ENCODE measurements around the gene NLE1. TPM values are rescaled to one million over a fixed set of nuclear protein-coding genes. Genes with fewer than 3 reads are reported as not detected.
"Not testable (repeated sequence)": the region's sequence is repeated elsewhere in the genome, so short reads cannot be mapped to it uniquely, and the experiment has no call there.

The NLE1 gene
- total RNA-seq = 4.5 TPM
- long read RNA-seq, transcript NLE1-202 (13 exons, 2,588 nt) = major isoform, 6 of 10 reads
- long read RNA-seq, partial matches to known transcripts = 2 of 10 reads
- long read RNA-seq, other reads (novel, unspliced or antisense) = 2 of 10 reads

DNA sequence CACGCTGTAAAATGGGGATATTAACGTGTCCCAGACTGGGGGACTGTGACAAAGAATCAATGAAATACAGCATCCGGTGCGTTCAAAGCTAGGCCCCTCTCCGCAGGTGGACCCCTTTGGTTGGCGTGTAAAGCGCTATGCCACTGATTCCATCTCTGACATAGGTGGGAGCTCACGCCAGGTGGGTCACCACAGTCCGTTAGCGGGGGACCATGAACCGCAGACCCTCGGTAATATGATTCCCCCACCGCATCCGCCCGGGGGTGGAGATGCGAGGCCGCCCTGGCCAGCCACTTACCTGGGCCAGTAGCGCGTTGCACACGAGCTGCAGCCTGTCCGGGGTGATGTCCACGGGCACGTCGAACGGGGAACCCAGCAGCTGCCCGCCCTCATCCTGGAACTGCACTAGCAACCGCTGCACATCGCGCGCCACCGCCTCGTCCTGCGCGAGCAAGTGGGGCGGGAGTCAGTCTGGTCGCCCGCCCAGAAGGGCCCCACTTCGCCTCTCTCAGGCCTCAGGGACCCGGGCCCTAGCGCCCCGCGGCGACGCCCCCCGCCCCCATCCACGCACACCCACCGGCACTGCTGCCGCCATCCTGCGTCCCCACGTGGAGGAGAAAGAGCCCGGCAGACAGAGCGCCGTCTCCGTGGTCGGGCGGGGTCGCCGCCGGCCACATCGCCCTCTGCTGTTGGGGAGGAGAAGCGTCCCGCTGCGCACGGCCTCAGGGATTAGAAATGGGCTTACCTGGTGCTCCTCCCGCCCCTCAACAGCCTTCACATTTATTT is at the start of gene NLE1:
Gene NLE1, minus strand, starts transcription at position 623 of the 786 bp plus-strand sequence. Its CDS starts 28 bp downstream, at position 595.
- intact Hi-C loops (cut with micrococcal nuclease) = no loop called here
- peak; percentile 89 for ATAC-seq
- DNase-seq = peak; percentile 89

DNA sequence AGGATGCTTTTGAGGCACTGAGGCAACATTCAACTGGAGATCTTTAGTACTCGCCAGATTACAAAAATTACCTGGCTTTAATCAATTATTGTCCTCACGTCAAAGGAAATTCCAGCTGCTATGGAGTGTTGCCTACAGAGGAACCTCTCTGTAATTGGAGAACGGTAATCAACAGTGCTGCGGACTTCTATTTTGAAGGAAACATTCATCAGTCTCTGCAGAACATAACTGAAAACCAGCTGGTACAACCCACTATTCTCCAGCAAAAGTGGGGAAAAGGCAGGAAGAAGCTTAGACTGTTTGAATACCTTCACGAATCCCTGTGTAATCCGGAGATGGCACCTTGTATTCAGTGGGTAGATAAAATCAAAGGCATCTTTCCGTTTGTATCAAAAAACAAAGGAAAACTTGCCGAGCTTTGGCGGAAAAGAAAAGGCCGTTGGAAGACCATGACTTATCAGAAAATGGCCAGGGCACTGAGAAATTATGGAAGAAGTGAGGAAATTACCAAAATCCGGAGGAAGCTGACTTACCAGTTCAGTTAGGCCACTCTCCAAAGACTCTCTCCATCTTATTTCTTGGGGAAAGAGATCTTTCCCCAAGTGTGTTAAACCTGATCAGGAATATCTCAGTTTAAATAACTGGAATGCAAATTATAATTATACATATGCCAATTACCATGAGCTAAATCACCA is 49.0 kb upstream of the NLE1 start:
- DNase-seq (no peak), ATAC-seq (no peak)
- intact Hi-C loops (cut with micrococcal nuclease) = no loop called here

DNA sequence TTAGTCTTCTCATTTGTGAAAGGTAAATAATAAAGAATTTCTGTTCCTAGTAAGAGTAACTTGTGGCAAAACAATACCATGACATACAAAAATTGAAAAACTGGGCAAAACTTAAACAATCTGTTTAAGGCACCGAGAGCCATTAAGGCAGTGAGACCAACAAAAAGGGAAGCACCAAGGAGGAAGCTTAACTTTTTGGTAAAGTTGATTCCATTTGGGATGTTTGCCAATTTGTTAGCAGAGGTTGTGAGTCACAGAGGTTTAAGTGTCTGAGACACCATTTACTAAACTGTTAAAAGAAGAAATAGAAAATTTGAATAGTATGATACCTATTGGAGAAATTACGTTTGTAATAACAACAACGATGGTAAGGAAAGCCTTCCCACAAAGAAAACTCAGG is 47.2 kb upstream of the NLE1 start:
- ATAC-seq = no peak
- intact Hi-C loops (cut with micrococcal nuclease) = no loop called here
- no peak for DNase-seq

DNA sequence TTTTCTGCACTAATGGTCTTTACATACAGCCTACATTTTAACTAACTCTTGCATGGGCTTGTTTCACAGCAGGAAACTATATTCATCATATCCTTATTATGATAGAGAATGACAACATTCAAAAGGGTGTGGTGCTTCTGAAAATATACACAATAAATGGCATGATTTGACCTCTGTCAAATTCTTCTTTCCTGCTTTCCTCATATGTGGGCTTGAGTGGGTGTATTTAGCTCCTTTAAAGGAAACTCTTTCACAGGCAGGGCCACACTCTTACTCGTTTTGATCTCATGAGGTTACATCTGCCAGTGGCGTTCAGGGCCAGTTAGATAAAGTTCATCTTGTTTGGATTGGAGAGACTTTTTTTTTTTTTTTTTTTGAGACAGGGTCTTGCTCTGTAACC is 46.0 kb upstream of the NLE1 start:
- DNase-seq (no peak), ATAC-seq (no peak)
- intact Hi-C loops (cut with micrococcal nuclease) = no loop called here

DNA sequence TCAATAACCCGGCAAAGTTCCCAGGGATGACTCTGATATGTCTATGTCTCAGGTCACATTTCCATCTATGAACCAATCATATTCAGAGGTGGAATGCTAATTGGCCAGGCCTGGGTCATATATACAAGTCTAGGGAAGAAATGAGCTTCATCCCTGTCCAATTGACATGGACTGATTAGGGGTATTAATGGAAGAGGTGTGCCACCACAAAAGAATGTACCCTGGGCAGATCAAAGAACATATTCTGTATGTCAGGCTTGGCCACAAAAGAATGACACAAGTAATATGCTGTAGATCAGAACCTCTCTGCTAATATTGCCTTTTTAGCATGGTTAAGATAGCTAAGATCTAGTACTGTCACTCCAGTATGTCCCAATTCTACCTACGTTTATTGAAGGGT is 45.4 kb upstream of the NLE1 start:
- DNase-seq (no peak), ATAC-seq (no peak)
- intact Hi-C loops (cut with micrococcal nuclease) = no loop called here

DNA sequence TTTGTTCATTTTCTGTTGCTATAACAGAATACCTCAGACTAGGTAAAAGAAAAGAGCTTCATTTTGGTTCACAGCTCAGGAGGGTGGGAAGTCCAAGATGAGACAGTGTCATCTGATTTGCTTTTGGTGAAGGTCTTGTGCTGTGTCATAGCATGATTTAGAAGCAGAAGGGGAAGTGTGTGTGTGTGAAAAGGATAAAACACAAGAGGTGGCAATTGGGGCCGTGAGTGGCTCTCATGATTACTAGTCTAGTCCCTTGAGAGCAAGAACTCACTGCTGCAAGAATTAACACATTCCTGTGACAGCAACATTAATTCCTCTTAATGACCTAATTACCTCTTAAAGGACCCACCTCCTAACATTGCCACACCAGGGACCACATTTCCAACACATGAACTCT is 43.7 kb upstream of the NLE1 start:
- intact Hi-C loops (cut with micrococcal nuclease) = no loop called here
- ATAC-seq (no peak), DNase-seq (no peak)

DNA sequence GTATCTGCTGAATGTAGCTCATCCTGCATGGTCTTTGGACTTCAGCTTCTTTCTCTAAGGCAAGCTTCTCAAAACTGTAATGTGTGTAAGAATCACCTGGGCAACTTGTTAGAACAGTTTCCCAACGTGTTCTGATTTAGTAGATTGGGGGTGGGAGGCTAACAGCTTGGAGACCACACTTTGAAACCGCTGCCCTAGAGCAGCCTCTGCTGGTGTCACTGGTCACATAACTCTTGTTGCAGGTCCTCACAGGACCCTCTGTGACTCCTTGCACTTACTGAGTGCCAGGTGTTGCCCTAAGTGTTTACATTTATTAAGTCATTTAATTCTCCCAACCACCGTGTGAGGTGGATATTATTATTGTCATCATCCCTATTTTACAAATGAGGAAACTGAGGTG is 42.2 kb upstream of the NLE1 start:
- DNase-seq = no peak
- no peak for ATAC-seq
- intact Hi-C loops (cut with micrococcal nuclease) = no loop called here

DNA sequence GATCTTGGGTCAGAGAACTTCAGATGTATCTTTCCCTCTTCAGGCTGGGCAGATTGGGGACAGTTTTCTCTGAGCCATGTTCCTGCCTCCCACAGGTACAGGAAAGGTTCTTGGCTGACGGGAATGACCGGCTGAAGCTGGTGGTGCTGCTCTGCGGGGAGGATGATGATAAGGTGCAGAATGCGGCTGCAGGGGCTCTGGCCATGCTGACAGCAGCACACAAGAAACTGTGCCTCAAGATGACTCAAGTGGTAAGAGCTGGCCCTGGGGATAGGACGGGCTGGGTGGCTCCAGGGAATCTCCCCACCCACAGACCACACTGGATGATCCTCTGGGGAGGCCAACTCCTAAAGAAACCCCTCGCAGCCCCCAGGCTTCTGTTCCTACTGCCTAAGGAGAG is 41.2 kb upstream of the NLE1 start:
- no peak for ATAC-seq
- intact Hi-C loops (cut with micrococcal nuclease) = no loop called here
- no peak for DNase-seq

DNA sequence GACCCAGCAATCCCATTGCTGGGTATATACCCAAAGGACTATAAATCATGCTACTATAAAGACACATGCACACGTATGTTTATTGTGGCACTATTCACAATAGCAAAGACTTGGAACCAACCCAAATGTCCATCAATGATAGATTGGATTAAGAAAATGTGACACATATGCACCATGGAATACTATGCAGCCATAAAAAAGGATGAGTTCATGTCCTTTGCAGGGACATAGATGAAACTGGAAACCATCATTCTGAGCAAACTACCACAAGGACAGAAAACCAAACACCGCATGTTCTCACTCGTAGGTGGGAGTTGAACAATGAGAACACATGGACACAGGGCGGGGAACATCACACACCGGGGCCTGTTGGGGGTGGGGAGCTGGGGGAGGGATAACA is 37.3 kb upstream of the NLE1 start:
- ATAC-seq; DNase-seq; intact Hi-C loops (cut with micrococcal nuclease): not testable (repeated sequence)

DNA sequence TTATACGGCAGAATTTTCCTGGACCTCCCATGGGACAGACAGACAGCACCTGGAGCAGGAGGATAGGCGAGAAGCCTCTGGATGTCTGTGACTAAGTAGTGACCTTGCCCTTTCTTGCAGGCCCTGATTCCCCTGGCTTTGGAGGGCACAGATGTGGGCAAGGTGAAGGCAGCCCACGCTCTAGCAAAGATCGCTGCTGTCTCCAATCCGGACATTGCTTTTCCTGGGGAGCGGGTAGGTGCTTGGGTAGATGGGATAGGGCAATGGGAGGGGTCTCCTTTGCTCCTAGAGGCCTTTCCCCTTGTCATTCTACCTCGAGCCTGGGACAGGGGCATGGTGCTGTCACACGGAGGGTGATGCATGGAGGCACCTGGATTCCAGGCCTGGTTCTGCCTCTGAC is 34.8 kb upstream of the NLE1 start:
- intact Hi-C loops (cut with micrococcal nuclease) = no loop called here
- ATAC-seq (no peak), DNase-seq (no peak)

DNA sequence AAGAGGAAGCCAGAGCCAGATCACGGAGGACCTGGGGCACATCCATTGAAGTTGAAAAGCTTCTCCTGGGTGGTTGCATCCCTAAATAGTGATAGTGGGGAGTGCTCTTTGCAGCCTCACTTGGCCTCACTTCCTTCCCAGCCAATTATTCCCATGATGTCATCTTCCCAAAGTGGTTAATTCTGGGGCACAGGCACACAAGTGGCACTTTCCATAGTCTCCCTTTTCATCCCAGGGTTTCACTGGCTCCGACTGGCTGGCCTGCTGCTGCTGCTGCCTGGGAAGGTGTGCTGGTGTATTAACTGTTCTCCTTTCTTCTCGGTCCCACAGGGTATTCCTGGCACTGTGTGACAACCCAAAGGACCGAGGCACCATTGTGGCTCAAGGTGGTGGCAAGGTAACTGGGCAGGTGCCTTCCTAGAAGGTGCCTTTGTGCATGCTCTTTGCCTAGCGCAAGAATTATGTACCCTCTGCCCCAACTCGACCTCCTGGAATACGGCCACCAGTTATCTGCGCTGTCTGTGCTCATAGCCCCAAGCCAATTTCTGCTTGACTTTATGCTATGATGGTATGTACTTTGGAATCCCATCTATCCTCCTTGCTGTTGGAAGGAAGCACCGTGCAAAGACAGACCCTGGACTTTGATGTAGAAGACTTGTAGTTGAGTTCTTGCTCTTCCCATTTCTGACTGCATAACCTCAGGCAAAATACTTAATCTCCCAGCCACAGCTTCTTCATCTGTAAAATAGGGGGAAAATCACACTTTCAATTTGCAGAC is 33.7 kb upstream of the NLE1 start:
- DNase-seq (no peak), ATAC-seq (peak; percentile 59)
- intact Hi-C loops (cut with micrococcal nuclease) = no loop called here

DNA sequence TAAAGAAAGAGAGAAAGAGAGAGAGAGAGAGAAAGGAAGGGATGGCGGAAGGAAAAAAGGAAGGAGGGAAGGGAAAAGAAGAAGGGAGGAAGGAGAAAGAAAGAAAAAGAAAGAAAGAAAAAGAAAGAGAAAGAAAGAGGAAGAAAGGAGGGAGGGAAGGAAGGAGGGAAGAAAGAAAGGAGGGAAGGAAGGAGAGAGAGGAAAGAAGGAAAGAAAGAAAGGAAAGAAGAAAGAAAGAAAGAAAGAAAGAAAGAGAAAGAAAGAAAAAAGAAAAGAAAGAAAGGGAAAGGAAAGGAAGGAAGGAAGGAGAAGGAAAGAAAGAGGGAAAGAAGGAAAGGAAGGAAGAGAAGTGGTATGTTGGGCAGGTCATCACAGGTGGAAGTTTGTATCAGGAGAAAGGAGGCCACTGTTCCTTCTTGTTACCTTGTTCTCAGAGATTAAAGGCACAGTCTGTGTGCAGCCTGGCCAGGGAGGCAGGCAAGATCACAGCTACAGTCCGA is 32.8 kb upstream of the NLE1 start:
- intact Hi-C loops (cut with micrococcal nuclease) = no loop called here
- DNase-seq (no peak), ATAC-seq (no peak)

DNA sequence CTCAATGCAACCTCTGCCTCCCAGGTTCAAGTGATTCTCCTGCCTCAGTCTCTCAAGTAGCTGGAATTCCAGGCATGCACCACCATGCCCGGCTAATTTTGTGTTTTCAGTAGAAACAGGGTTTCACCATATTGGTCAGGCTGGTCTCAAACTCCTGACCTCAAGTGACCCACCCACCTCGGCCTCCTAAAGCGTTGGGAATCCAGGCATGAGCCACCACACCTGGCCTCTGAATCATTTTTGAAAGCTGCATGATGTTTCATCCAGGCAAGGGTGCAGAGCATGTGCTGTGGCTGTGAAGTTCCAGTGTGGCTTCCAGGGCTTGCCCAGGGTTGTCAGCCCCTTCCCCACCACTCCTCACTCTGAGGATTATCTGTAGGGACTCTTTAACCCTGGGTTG is 30.2 kb upstream of the NLE1 start:
- ATAC-seq; intact Hi-C loops (cut with micrococcal nuclease); DNase-seq: not testable (repeated sequence)

DNA sequence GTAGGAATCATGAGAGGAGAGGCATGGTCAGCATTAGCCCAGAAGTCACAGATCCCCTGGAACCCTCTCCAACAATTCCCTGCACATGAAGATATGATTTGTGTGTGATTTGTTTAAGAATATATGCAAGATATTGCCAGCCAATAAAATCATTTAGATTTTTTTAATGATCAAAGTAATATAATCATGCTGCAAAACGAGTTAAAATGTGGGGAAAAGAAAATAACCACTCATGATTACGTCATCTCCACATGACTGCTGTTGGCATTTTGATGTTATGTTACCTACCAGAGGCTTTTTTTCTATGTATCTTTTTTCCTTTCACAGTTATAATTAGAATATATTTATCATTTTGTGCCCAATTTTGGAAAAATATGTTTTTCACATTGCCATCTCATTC is 29.7 kb upstream of the NLE1 start:
- ATAC-seq = no peak
- intact Hi-C loops (cut with micrococcal nuclease) = no loop called here

DNA sequence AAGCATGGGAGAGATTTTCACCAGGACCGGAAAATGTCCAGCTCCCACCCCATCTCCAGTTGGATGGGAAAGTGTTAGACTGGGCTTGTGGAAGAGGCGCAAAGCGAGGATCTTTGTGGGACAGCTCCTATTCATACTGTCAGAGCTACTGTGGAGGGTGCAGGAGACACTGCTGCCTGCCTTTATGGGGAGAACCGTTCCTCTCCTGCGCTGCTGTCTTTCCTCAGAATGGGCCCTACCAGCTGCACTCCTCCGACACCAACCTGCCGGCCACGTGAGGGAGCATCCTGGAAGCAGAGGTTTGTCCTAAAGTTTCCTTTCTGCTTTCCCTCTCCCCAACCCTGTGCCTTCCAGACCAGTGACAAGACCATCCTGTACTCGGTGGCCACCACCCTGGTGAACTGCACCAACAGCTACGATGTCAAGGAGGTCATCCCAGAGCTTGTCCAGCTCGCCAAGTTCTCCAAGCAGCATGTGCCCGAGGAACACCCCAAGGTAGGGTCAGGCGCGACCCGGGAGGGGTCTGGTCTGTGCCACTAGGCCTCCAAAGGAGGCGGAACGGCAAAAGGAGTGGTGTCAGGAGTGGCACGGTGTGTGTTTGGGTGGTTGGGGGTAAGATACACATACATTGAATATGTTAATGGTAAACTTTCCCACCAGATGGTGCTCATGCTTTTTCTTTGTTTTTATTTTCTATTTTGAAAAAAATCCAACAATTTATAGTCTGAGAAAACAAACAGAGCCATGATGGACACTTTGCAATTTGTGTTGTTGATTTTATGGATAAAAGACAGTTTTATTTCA is 29.1 kb upstream of the NLE1 start:
- intact Hi-C loops (cut with micrococcal nuclease) = no loop called here
- DNase-seq (no peak), ATAC-seq (peak; percentile 27)

More for the DNA sequence above, 29.7 kb upstream of the NLE1 start:
- no peak for DNase-seq

DNA sequence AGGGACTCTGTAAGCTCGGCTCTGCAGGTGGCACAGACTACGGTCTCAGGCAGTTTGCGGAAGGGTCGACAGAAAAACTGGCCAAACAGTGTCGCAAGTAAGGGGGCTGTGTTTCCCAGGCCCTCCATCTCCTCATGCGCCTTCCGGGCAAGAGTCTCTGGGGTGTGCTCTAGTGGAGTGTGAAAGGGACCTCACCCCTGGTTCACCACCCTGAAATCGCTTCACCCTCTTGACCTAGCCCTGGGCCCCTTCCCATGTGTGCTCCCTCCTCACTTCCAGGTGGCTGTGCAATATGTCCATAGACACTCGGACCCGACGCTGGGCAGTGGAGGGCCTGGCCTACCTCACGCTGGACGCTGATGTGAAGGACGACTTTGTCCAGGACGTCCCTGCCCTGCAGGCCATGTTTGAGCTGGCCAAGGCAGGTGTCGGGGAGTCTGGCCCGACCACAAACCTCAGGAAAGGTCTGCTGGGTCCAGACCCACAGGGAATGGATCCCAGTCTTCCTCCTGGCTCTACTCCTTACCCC is 27.8 kb upstream of the NLE1 start:
- ATAC-seq = no peak
- intact Hi-C loops (cut with micrococcal nuclease) = no loop called here

DNA sequence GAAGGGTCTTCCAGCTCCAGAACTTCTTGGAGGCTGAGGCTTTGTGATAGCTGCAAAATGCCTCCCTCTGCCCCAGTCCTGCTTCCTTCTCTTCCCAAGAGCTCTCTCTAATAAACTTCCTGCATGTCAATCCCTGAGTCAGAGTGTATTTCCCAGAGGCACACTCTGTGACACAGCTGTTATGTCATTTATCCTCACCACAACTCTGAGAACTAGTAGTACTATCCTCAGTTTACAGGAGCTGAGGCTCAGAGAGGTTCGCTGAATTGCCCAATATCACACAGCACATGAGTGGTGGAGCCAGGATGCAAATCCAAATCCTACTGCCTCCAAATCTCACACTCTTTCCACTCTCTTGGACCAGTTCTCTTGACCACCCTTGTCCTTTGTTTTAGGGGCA is 25.6 kb upstream of the NLE1 start:
- DNase-seq (no peak), ATAC-seq (no peak)
- intact Hi-C loops (cut with micrococcal nuclease) = no loop called here

More for the DNA sequence above, 27.8 kb upstream of the NLE1 start:
- no peak for DNase-seq

DNA sequence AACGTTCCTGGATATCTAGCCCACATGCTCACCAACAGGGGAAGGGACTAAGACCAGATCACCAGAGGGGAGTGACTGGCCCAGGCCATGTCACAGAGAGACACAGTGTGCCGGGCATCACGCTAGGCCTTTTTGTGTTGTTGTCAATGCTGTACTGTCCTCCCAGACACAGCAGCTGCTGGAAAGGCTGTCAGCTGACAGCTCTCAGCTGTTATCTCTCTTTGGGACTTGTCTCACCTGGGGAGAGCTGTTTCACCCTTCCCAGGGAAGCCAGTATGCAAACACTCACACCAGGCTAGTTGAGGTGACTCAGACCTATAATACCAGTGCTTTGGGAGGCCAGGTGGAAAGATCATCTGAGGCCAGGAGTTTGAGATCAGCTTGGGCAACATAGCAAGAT is 24.9 kb upstream of the NLE1 start:
- DNase-seq (no peak), ATAC-seq (peak; percentile 10)
- intact Hi-C loops (cut with micrococcal nuclease) = no loop called here

DNA sequence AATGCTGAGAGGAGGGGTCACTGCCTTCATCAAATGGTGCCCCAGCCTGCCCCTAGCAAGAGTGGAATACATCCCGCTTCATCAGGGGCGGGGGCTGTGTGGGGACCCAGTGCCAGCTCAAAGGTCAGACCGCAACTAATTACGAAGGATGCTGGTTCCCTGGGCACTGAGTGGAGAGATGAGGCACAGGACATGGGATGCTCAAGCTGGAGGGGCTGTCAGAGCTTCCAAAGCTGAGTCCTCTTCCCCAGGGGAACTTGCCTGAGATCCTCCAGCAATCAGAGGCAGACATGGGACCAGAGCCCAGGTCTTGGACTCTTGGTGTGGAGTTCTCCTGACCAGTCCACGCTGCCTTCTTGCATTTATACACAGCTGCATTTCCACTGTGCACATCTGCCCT is 24.4 kb upstream of the NLE1 start:
- ATAC-seq = no peak
- DNase-seq = no peak
- intact Hi-C loops (cut with micrococcal nuclease) = no loop called here

Data from left ventricle myocardium superior (tissue), 1 donor.